GM06990 (cell line): ENCODE results near the gene RPS6KA4.

Source experiments
- DNase-seq: peaks from one replicate; pipeline ENCODE4 v3.0.0-alpha.2; 2011; ENCODE audit not compliant: insufficient read length; ENCODE audit errors: extremely low read depth
- H3K27me3 ChIP-seq: replicated peaks from 2 replicates; pipeline ENCODE4 v1.6.0; 2011; ENCODE audit warnings: low read length; ENCODE audit not compliant: control insufficient read depth, insufficient read depth
- H3K36me3 ChIP-seq: 2 replicates; pipeline ENCODE4 v1.5.1; 2011; ENCODE audit warnings: low read length; ENCODE audit not compliant: control insufficient read depth, insufficient read depth
- H3K4me3 ChIP-seq: replicated peaks from 2 replicates; pipeline ENCODE4 v1.5.1; 2011; ENCODE audit warnings: low read depth, mild to moderate bottlenecking, control low read depth, low read length
- CTCF ChIP-seq: IDR thresholded peaks from 2 replicates; pipeline ENCODE4 v1.5.1; 2011; ENCODE audit warnings: low read length, control low read depth, mild to moderate bottlenecking, inconsistent platforms; ENCODE audit not compliant: insufficient read depth, poor library complexity, severe bottlenecking

RPS6KA4 gene

GRCh38 chr11:64360448-64360921 is 1.5 kb downstream of the RPS6KA4 start:
- Histone ChIP-seq H3K36me3 (peaks cover 17% of the 10 kb centered on the region), H3K27me3 (no peaks in the 10 kb centered on the region), H3K4me3 (no peak overlapping the region)
- no peak for DNase-seq
- no peak for TF ChIP-seq CTCF

- H3K27me3 ChIP-seq: no peaks in the 10 kb centered on the region
- no peak overlapping the region for H3K4me3 ChIP-seq
- H3K36me3 ChIP-seq: peaks cover 19% of the 10 kb centered on the region
- TF ChIP-seq CTCF: no peak
- DNase-seq: no peak
Measured at GRCh38 chr11:64361659-64362058, 2.7 kb downstream of the RPS6KA4 start.

DNA sequence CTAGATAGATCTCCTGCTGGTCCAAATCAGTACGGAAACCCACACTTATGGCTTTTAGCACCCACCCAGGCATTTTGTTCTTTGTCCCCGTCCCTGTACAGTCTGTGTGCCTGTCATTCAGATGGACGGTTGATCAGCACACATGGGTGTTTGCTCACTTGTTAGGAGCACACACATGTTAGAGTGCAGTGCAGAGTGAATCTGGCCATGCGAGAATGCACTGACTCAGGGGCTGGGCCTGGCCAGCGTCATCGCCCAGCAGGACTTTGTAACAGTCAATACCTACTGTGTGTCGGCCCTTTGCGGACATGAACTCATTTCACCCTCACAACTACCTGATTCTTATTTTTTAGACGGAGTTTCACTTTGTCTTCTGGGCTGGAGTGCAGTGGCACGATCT is 3.4 kb downstream of the RPS6KA4 start:
- H3K36me3 ChIP-seq: peaks cover 19% of the 10 kb centered on the region
- no peak for TF ChIP-seq CTCF

GRCh38 chr11:64364435-64364834 is 5.5 kb downstream of the RPS6KA4 start:
- H3K36me3 ChIP-seq: peaks cover 22% of the 10 kb centered on the region
- no peak for TF ChIP-seq CTCF

More for the DNA sequence above, 3.4 kb downstream of the RPS6KA4 start:
- Histone ChIP-seq H3K27me3 (no peaks in the 10 kb centered on the region), H3K4me3 (no peak overlapping the region)
- DNase-seq: no peak

GRCh38 chr11:64364911-64365310 is 5.9 kb downstream of the RPS6KA4 start:
- TF ChIP-seq CTCF: no peak
- H3K27me3 ChIP-seq: no peaks in the 10 kb centered on the region
- no peak for DNase-seq
- no peak overlapping the region for H3K4me3 ChIP-seq
- H3K36me3 ChIP-seq: peaks cover 25% of the 10 kb centered on the region

More at GRCh38 chr11:64364435-64364834, 5.5 kb downstream of the RPS6KA4 start:
- Histone ChIP-seq H3K4me3 (no peak overlapping the region), H3K27me3 (no peaks in the 10 kb centered on the region)
- no peak for DNase-seq

DNA sequence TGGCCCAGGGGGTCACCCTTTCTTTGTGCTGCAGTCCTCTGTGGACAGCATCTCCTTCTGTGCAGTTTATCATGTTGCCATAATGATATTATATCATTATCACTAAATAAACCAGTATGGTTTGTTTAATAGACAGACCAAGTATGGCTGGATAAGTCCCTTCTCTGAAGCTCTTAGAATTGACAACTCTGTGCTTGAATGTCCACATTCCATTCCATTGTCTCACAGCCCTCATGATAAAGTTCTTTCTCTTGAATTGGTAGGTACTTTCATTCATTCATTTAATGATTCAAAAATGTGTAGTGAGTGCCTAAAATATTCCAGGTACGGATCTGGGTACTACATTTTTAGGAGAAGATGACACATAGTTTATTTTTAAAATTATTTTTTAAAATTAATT is 7.8 kb downstream of the RPS6KA4 start:
- no peak for DNase-seq
- no peak for TF ChIP-seq CTCF
- Histone ChIP-seq H3K4me3 (no peak overlapping the region), H3K27me3 (no peaks in the 10 kb centered on the region), H3K36me3 (peaks cover 15% of the 10 kb centered on the region)
